HEK293 (cell line): ENCODE results near the gene LMF1.

Source experiments
- CTCF ChIA-PET: fragments of 350-600 bp; formaldehyde crosslinking; extraction: SDS; loops from one replicate; lab custom pipeline; 2021; ENCODE audit warnings: antibody characterized with exemption; lab: Yijun Ruan, JAX
- POLR2A ChIA-PET: fragments of 300-600 bp; formaldehyde crosslinking; extraction: SDS; loops from one replicate; lab custom pipeline; 2020; ENCODE audit warnings: antibody characterized with exemption, inconsistent platforms; lab: Yijun Ruan, JAX
- H3K27ac ChIP-seq: fragments of 200-500 bp; sonication (Bioruptor generic); 2 replicates; pipeline ENCODE4 v1.5.1; 2014; ENCODE audit warnings: low read depth, low read length, control low read depth, inconsistent platforms; ENCODE audit errors: extremely low read depth
- H3K36me3 ChIP-seq, 2 experiments: fragments of 200-500 bp in 1 of 2; sonication (Bioruptor generic) in 1 of 2; 1 replicate in 1 of 2; 2 replicates in 1 of 2; pipeline ENCODE4 v1.5.1; 2014 to 2017; ENCODE audit warnings: inconsistent platforms in 2 of 2, low read length in 2 of 2; ENCODE audit not compliant: control insufficient read depth in 2 of 2, insufficient read depth in 1 of 2
- H3K4me1 ChIP-seq: fragments of 200-500 bp; sonication (Bioruptor generic); 2 replicates; pipeline ENCODE4 v1.5.1; 2014; ENCODE audit warnings: mild to moderate bottlenecking, low read length, inconsistent platforms; ENCODE audit not compliant: control insufficient read depth, insufficient read depth
- H3K4me3 ChIP-seq: 2 replicates; pipeline ENCODE4 v1.5.1; 2011; ENCODE audit warnings: low read depth, mild to moderate bottlenecking, control low read depth, low read length, moderate library complexity
- H3K9me3 ChIP-seq: fragments of 200-500 bp; sonication (Bioruptor generic); 2 replicates; pipeline ENCODE4 v1.5.1; 2014; ENCODE audit warnings: low read depth, low read length, inconsistent platforms; ENCODE audit not compliant: control insufficient read depth, insufficient read depth
- GLI4 ChIP-seq: fragments of 450-650 bp; formaldehyde crosslinking; IDR thresholded peaks from 2 replicates; pipeline ENCODE4 v1.5.1; 2016; ENCODE audit warnings: missing biosample characterization, missing genetic modification characterization
- HIC1 ChIP-seq: fragments of 450-650 bp; formaldehyde crosslinking; IDR thresholded peaks from 2 replicates; pipeline ENCODE4 v1.5.1; 2016; ENCODE audit warnings: missing biosample characterization, missing genetic modification characterization
- KLF7 ChIP-seq: fragments of 450-650 bp; formaldehyde crosslinking; IDR thresholded peaks from 2 replicates; pipeline ENCODE4 v1.5.1; 2016; ENCODE audit warnings: missing biosample characterization, missing genetic modification characterization, borderline replicate concordance
- SETDB1 ChIP-seq: IDR thresholded peaks from one replicate; pipeline ENCODE4 v1.6.1; 2017; ENCODE audit warnings: mild to moderate bottlenecking, low read length, moderate library complexity, mixed read lengths; ENCODE audit not compliant: insufficient read length
- WT1 ChIP-seq: fragments of 450-650 bp; formaldehyde crosslinking; IDR thresholded peaks from 2 replicates; pipeline ENCODE4 v1.5.1; 2016; ENCODE audit warnings: missing biosample characterization, missing genetic modification characterization
- ZBTB6 ChIP-seq: fragments of 450-650 bp; formaldehyde crosslinking; IDR thresholded peaks from 2 replicates; pipeline ENCODE4 v1.5.1; 2017; ENCODE audit warnings: missing biosample characterization, missing genetic modification characterization
- ZNF10 ChIP-seq: fragments of 450-650 bp; formaldehyde crosslinking; IDR thresholded peaks from 2 replicates; pipeline ENCODE4 v1.5.1; 2017; ENCODE audit warnings: missing biosample characterization, missing genetic modification characterization
- ZNF155 ChIP-seq: fragments of 450-650 bp; formaldehyde crosslinking; IDR thresholded peaks from 2 replicates; pipeline ENCODE4 v1.5.1; 2016; ENCODE audit warnings: missing biosample characterization, missing genetic modification characterization
- ZNF211 ChIP-seq: fragments of 450-650 bp; formaldehyde crosslinking; IDR thresholded peaks from 2 replicates; pipeline ENCODE4 v1.5.1; 2016; ENCODE audit warnings: low read depth, missing biosample characterization, missing genetic modification characterization
- ZNF280C ChIP-seq: fragments of 450-650 bp; formaldehyde crosslinking; IDR thresholded peaks from 2 replicates; pipeline ENCODE4 v1.5.1; 2016; ENCODE audit warnings: missing biosample characterization, missing genetic modification characterization
- ZNF335 ChIP-seq: fragments of 450-650 bp; formaldehyde crosslinking; conservative IDR thresholded peaks from 2 replicates; pipeline ENCODE4 v1.5.1; 2016; ENCODE audit warnings: missing biosample characterization, missing genetic modification characterization
- ZNF354C ChIP-seq: fragments of 450-650 bp; formaldehyde crosslinking; IDR thresholded peaks from 2 replicates; pipeline ENCODE4 v1.5.1; 2016; ENCODE audit warnings: missing biosample characterization, missing genetic modification characterization, low read depth, borderline replicate concordance
- ZNF37A ChIP-seq: fragments of 450-650 bp; IDR thresholded peaks from 2 replicates; pipeline ENCODE4 v1.5.1; 2018; ENCODE audit warnings: missing biosample characterization, missing genetic modification characterization
- ZNF404 ChIP-seq: fragments of 450-650 bp; formaldehyde crosslinking; IDR thresholded peaks from 2 replicates; pipeline ENCODE4 v1.5.1; 2017; ENCODE audit warnings: missing biosample characterization, missing genetic modification characterization
- ZNF514 ChIP-seq: fragments of 450-650 bp; formaldehyde crosslinking; IDR thresholded peaks from 2 replicates; pipeline ENCODE4 v1.5.1; 2016; ENCODE audit warnings: missing biosample characterization, missing genetic modification characterization
- ZNF658 ChIP-seq: fragments of 450-650 bp; formaldehyde crosslinking; IDR thresholded peaks from 2 replicates; pipeline ENCODE4; 2016; ENCODE audit warnings: missing biosample characterization, missing genetic modification characterization
- ZNF76 ChIP-seq: fragments of 450-650 bp; formaldehyde crosslinking; IDR thresholded peaks from 2 replicates; pipeline ENCODE4; 2016; ENCODE audit warnings: low read depth, missing biosample characterization, missing genetic modification characterization, borderline replicate concordance
- ZSCAN23 ChIP-seq: fragments of 450-650 bp; formaldehyde crosslinking; IDR thresholded peaks from 2 replicates; pipeline ENCODE4 v1.5.1; 2016; ENCODE audit warnings: missing biosample characterization, missing genetic modification characterization

Gene LMF1

GRCh38 chr16:930076-930475 is 40.7 kb downstream of the LMF1 start:
- TF ChIP-seq ZSCAN23 (tag by site-specific recombination) (no peak), ZNF658 (tag by site-specific recombination) (no peak), ZBTB6 (no peak), ZNF514 (tag by site-specific recombination) (no peak), GLI4 (tag by site-specific recombination) (no peak), ZNF404 (tag by site-specific recombination) (no peak), HIC1 (tag by site-specific recombination) (no peak), ZNF335 (tag by site-specific recombination) (no peak), SETDB1 (no peak), ZNF155 (tag by site-specific recombination) (no peak), ZNF354C (tag by site-specific recombination) (no peak), ZNF10 (no peak), KLF7 (no peak), ZNF211 (tag by site-specific recombination) (no peak), WT1 (tag by site-specific recombination) (no peak)
- TF ChIP-seq, all 188 proteins: peak for 0
- no peak overlapping the region for H3K27ac ChIP-seq
- no peaks in the 10 kb centered on the region for H3K4me1 ChIP-seq
- no peak overlapping the region for H3K4me3 ChIP-seq
- peaks cover 0 to 7% of the 10 kb centered on the region in 2 experiments; a peak in 1 of 3 replicates for H3K36me3 ChIP-seq
- CTCF ChIA-PET, result no interaction called here
- no peaks in the 10 kb centered on the region for H3K9me3 ChIP-seq
- POLR2A ChIA-PET, result no interaction called here

- H3K27ac ChIP-seq, result no peak overlapping the region
- CTCF ChIA-PET, result no interaction called here
- TF ChIP-seq ZNF37A (tag by site-specific recombination) (no peak), ZNF280C (tag by site-specific recombination) (no peak), ZNF76 (tag by site-specific recombination) (no peak)
- TF ChIP-seq, all 188 proteins: peak for 0
- H3K4me3 ChIP-seq, result no peak overlapping the region
- H3K9me3 ChIP-seq, result no peaks in the 10 kb centered on the region
- peaks cover 0 to 7% of the 10 kb centered on the region in 2 experiments; a peak in 1 of 3 replicates for H3K36me3 ChIP-seq
- POLR2A ChIA-PET, result no interaction called here
- H3K4me1 ChIP-seq, result no peaks in the 10 kb centered on the region
Measured at GRCh38 chr16:929227-930073, 41.3 kb downstream of the LMF1 start.
